A673 (cell line): Measurements from ENCODE around the gene CEP85L. TPM values are rescaled to one million over a fixed set of nuclear protein-coding genes. Genes with fewer than 3 reads are reported as not detected.

ENCODE experiments used
- BruUV-seq: library from RNA; stranded (reverse); fragments of 400-500 nt; replicated peaks from 2 replicates; lab custom pipeline; 2021; lab: Mats Ljungman, UMichigan
- CTCF ChIA-PET: fragments of 300-600 bp; sonication (Branson Sonifier 250); formaldehyde crosslinking; loops from one replicate; lab custom pipeline; 2022; ENCODE audit warnings: antibody characterized with exemption; lab: Charles Lee
- POLR2A ChIA-PET: fragments of 300-600 bp; sonication (Branson Sonifier 250); formaldehyde crosslinking; loops from one replicate; lab custom pipeline; 2022; ENCODE audit warnings: antibody characterized with exemption; ENCODE audit not compliant: low non-redundant PET; lab: Charles Lee
- DNase-seq: peaks from one replicate; pipeline ENCODE4 v3.0.0-alpha.2; 2015; ENCODE audit warnings: low spot score
- H3K27ac ChIP-seq: fragments of 200-600 bp; sonication (generic); 2 replicates; pipeline ENCODE4 v1.5.1; 2016; ENCODE audit warnings: mixed run types, low read depth, mild to moderate bottlenecking, mixed read lengths, antibody characterized with exemption, low read length; ENCODE audit not compliant: poor library complexity, severe bottlenecking
- H3K27me3 ChIP-seq: fragments of 200-600 bp; sonication (generic); replicated peaks from 2 replicates; pipeline ENCODE4 v1.6.1; 2017; ENCODE audit warnings: mixed run types, low read depth, mild to moderate bottlenecking, mixed read lengths, antibody characterized with exemption, low read length; ENCODE audit not compliant: insufficient read depth, poor library complexity
- H3K36me3 ChIP-seq: fragments of 200-600 bp; sonication (generic); 2 replicates; pipeline ENCODE4 v1.6.1; 2016; ENCODE audit warnings: mixed run types, mild to moderate bottlenecking, mixed read lengths, antibody characterized with exemption, low read length; ENCODE audit not compliant: insufficient read depth, poor library complexity, severe bottlenecking
- H3K4me1 ChIP-seq: fragments of 200-600 bp; sonication (generic); 2 replicates; pipeline ENCODE4 v1.6.1; 2017; ENCODE audit warnings: mixed run types, mild to moderate bottlenecking, mixed read lengths, antibody characterized with exemption, low read length; ENCODE audit not compliant: insufficient read depth, poor library complexity, severe bottlenecking
- H3K4me3 ChIP-seq: fragments of 200-600 bp; sonication (generic); 2 replicates; pipeline ENCODE4 v1.5.1; 2016; ENCODE audit warnings: low read depth, mixed run types, mild to moderate bottlenecking, mixed read lengths, low read length; ENCODE audit not compliant: poor library complexity, severe bottlenecking
- H3K9me3 ChIP-seq: fragments of 200-600 bp; sonication (generic); 2 replicates; pipeline ENCODE4 v1.6.1; 2016; ENCODE audit warnings: mixed run types, low read depth, mild to moderate bottlenecking, mixed read lengths, antibody characterized with exemption, low read length; ENCODE audit not compliant: poor library complexity, severe bottlenecking
- CTCF ChIP-seq: fragments of 300-800, 200-600 bp; sonication (generic); conservative IDR thresholded peaks from 2 replicates; pipeline ENCODE4 v1.5.1; 2017; ENCODE audit warnings: low read depth, mild to moderate bottlenecking, antibody characterized with exemption, low read length, moderate library complexity, mixed read lengths
- EZH2 ChIP-seq: fragments of 200-600 bp; sonication (generic); IDR thresholded peaks from 2 replicates; pipeline ENCODE4 v1.6.1; 2017; ENCODE audit warnings: borderline replicate concordance, low read depth, mild to moderate bottlenecking, mixed read lengths, antibody characterized with exemption, low read length; ENCODE audit not compliant: poor library complexity, severe bottlenecking
- intact Hi-C: fragments of 100-400 bp; cut with micrococcal nuclease; formaldehyde crosslinking; loops from one replicate; pipeline ENCODE4 v1.10.0; 2022; ENCODE audit not compliant: unreplicated experiment
- total RNA-seq: library from RNA; stranded (reverse); gene quantifications from 2 replicates; pipeline ENCODE4 v1.2.3, GENCODE V29; 2021

Gene CEP85L
- total RNA-seq, 1 experiment from 2014 or later = 7.4 TPM

- Histone ChIP-seq H3K27me3 (no peaks in the 10 kb centered on the region), H3K4me1 (peaks cover 3% of the 10 kb centered on the region), H3K36me3 (no peaks in the 10 kb centered on the region), H3K4me3 (no peak overlapping the region), H3K27ac (no peak overlapping the region), H3K9me3 (no peaks in the 10 kb centered on the region)
- BruUV-seq = no TSS peak
- no peak for DNase-seq
- CTCF ChIA-PET = no interaction called here
- intact Hi-C loops = no loop called here
- POLR2A ChIA-PET = interaction anchor here (0.6 kb wide), 1 partner anchor 812 kb away, joined by 5 read pairs; no protein-coding TSS in a partner anchor
- TF ChIP-seq EZH2 (no peak), CTCF (no peak)
These were observed 32.8 kb upstream of the CEP85L start for GRCh38 chr6:118683881-118684872.

- TF ChIP-seq EZH2 (no peak), CTCF (no peak)
- POLR2A ChIA-PET = no interaction called here
- Histone ChIP-seq H3K36me3 (no peaks in the 10 kb centered on the region), H3K27ac (no peak overlapping the region), H3K9me3 (no peaks in the 10 kb centered on the region), H3K4me3 (no peak overlapping the region), H3K27me3 (no peaks in the 10 kb centered on the region), H3K4me1 (peaks cover 5% of the 10 kb centered on the region)
- CTCF ChIA-PET = no interaction called here
- intact Hi-C loops = no loop called here
- DNase-seq = no peak
- no TSS peak for BruUV-seq
These were observed 29.2 kb upstream of the CEP85L start for GRCh38 chr6:118680452-118681095.

GRCh38 chr6:118679327-118679901 lies 28.0 kb upstream of the CEP85L start:
- Histone ChIP-seq H3K9me3 (no peaks in the 10 kb centered on the region), H3K27ac (no peak overlapping the region), H3K36me3 (no peaks in the 10 kb centered on the region), H3K4me1 (peaks cover 5% of the 10 kb centered on the region), H3K27me3 (no peaks in the 10 kb centered on the region), H3K4me3 (no peak overlapping the region)
- DNase-seq = no peak
- POLR2A ChIA-PET = no interaction called here
- BruUV-seq = no TSS peak
- CTCF ChIA-PET = no interaction called here
- intact Hi-C loops = no loop called here
- TF ChIP-seq CTCF = no peak
- no peak for TF ChIP-seq EZH2
